WI38 (cell line): ENCODE measurements around the gene YY2.
"Not testable (repeated sequence)": the region's sequence is repeated elsewhere in the genome, so short reads cannot be mapped to it uniquely, and the experiment has no call there.

Experiments
- H3K4me3 ChIP-seq: 2 replicates; pipeline ENCODE4 v1.5.1; 2011; ENCODE audit warnings: low read depth, mild to moderate bottlenecking, control low read depth, low read length
- TF ChIP-seq, protein P1 (sequence below): IDR thresholded peaks from 2 replicates; pipeline ENCODE4 v1.5.1; 2012; ENCODE audit warnings: low read depth, mild to moderate bottlenecking, control low read depth, low read length

The YY2 gene

DNA sequence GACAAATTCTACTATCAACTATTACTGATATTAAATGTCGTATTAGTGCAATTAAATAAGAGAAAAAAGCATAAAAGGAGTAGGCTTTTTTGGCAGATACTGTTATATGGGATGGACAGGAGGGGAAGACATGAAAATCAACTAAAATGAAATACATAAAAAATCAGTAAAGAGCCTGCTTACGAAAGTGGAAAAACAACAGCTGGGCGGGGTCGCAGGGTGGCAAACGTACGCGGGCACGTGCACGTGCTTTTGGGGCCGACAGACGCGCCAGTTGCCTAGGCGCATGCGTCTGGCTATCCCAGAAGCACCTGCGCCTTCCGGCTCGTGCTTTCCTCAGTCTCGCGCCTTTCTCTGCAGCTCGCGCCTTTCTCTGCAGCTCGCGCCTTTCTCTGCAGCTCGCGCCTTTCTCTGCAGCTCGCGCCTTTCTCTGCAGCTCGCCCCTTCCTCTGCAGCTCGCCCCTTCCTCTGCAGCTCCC is at the start of gene YY2:
Gene YY2, plus strand, starts transcription at position 51 of the 479 bp plus-strand sequence. CDS start 498 bp downstream, outside the sequence.
- TF ChIP-seq, protein P1, sequence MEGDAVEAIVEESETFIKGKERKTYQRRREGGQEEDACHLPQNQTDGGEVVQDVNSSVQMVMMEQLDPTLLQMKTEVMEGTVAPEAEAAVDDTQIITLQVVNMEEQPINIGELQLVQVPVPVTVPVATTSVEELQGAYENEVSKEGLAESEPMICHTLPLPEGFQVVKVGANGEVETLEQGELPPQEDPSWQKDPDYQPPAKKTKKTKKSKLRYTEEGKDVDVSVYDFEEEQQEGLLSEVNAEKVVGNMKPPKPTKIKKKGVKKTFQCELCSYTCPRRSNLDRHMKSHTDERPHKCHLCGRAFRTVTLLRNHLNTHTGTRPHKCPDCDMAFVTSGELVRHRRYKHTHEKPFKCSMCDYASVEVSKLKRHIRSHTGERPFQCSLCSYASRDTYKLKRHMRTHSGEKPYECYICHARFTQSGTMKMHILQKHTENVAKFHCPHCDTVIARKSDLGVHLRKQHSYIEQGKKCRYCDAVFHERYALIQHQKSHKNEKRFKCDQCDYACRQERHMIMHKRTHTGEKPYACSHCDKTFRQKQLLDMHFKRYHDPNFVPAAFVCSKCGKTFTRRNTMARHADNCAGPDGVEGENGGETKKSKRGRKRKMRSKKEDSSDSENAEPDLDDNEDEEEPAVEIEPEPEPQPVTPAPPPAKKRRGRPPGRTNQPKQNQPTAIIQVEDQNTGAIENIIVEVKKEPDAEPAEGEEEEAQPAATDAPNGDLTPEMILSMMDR: no peak
- no peak within 1 kb of the TSS for H3K4me3 ChIP-seq

DNA sequence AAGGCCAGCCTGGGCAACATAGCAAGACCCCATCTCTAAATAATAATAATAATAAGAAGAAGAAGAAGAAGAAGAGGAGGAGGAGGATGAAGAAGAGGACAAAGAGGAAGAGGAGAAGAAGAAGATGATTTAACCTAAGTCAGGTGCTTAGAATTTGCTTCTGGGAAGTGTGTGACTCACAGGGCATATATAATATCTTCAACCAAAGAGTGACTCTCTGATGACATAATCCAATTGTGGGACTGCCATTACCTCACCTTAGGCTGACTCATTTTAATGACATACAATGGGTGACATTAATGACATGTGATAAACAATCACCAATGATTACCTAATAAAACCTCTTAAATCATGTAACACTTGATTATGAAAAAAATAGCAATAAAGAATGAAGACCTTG is 49.1 kb upstream of the YY2 start:
- H3K4me3 ChIP-seq: no peak overlapping the region
- TF ChIP-seq, protein P1: no peak

DNA sequence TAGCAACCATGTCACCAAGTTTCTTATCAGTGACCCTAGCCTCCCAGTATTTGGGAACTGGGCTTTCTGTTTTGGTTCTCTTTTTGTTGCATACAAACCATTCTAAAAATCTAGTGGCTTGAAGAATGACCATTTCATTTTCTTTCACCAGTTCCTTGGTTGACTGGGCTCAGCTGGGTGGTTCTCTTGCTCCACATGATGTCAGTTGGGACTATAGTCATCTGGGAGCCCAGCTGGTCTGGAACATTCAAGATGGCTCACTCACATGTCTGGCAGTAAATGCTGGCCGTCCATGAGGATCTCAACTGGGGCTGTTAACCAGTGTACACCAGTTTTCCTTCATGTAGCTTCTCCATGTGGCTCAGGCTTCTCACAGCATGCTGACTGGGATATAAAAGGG is 44.0 kb upstream of the YY2 start:
- TF ChIP-seq, protein P1: no peak

DNA sequence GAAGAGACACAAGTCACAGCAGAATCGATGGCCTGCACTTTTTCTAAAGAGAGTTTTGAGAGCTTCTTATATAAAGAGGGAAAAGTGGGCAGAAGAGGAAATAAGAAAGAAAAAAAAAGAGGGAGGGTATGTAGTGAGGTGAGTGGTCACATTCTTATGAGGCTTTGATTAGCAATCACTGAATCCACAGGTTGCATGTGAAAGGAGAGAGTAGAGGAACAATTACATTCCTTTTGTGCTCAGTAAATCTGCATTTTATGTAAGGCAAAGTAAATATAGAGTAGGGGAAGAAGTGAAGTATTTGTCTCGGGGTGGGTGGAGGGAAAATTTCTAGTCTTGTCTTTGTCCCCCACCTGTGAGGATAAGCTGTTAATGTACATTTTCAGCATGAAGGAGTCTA is 43.2 kb upstream of the YY2 start:
- TF ChIP-seq, protein P1: no peak
- H3K4me3 ChIP-seq: no peak overlapping the region

More for the DNA sequence above, 44.0 kb upstream of the YY2 start:
- no peak overlapping the region for H3K4me3 ChIP-seq

DNA sequence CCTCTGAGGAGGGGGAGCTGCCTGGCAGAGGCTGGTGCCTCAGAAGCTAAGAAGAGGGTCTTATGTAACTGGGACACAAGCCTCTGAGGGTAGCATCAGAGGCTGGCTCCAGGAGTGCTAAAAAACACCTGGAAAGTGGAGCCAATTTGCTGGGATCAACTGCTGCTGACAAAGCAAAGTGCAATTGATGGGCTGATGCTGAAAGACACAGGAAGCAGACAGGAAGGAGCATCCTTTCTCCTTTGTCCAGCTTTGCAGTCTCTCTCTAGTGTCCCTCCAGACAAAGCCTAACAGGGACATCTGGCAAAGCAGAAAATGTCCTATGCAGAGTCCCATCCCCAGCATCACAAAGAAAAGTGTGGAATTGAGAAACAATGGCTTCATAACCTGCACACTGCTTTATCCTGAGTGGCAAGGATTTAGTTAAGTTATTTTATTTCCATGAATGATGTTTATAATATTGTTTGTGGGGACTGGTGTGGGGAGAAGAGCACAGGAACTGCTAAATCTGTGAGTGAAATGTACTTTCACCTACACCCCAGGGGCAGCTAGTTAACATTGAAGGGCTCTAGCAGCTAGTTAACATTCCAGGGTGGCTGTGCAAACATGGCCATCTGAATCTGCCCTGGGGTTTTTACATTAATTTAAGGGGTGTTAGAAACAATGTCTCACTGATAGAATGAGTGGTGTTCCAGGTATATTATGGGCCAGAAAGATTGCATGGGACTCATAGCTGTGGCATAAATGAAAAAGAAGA is 42.0 kb upstream of the YY2 start:
- no peak overlapping the region for H3K4me3 ChIP-seq
- TF ChIP-seq, protein P1: no peak

DNA sequence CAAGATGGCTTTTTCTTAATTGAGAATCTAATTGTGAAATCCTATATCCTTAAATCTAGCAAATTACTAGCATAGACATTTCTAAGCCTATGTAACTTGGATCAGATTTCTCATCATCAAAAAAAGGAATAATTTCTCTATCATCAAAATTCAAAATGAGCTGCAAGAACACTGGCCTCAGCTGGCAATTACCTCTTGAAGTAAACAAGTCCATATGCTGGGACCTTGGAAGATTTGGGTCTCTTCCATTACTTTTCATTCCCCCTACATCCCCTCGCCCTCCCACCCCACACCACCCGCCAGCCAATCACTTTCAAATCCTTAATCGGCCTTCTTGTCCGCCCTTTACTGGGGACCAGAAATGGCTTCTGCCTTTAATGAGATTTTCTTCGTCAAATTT is 39.7 kb upstream of the YY2 start:
- TF ChIP-seq, protein P1: no peak
- H3K4me3 ChIP-seq: no peak overlapping the region

DNA sequence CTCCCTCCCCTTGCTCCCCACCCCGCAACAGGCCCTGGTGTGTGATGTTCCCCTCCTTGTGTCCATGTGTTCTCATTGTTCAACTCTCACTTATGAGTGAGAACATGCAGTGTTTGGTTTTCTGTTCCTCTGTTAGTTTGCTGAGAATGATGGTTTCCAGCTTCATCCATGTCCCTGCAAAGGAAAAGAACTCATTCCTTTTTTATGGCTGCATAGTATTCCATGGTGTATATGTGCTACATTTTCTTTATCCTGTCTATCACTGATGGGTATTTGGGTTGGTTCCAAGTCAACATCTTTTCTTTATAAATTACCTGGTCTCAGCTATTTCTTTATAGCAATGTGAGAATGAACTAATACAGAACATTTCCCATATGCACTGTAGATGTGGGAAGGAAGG is 35.6 kb upstream of the YY2 start:
- not testable (repeated sequence) for H3K4me3 ChIP-seq

DNA sequence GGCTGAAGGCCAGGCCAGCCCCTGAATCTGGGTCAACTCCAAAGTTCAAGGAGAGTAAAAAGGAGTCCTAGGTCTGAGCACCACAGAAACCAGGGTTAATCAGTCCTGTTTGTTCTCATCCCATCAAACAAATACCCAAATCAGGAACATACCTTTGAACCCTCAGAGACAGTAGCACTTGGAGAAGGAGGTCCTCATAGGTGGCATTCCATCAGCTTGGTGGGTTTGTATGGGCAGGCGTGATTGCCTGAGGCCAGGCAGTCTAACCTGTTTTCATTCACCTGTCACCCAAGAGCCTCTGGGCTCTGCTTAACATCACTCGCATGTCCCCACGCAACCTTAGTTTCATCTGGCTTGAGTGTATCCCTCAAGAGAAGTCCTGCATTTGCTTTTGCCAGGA is 33.9 kb upstream of the YY2 start:
- H3K4me3 ChIP-seq: no peak overlapping the region
- TF ChIP-seq, protein P1: no peak
